Measurements from ENCODE around the gene USP13. TPM values are rescaled to one million over a fixed set of nuclear protein-coding genes. Genes with fewer than 3 reads are reported as not detected.

The USP13 gene
- total RNA-seq, 1 experiment from 2014 or later: 22.7 TPM

DNA sequence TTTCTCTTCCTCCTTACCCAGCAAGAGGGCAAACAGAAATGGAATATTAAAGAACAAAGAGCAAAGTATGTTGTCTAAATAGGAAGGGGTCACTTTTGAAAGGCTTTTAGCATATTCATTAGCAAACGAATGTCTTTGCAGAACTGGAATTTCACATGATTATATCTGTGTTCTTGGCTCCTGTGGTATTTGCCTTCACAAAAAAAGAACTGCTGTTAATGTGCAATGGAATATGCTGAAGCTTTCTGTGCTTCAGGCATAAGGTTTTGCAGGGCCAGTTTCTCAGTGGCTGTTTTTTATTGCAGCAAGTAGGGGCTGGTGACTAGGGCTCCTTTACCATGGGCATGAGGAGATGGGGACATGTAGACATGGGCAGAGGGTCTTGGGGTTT lies 173.4 kb downstream of the USP13 start:
- no peak overlapping the region for H2AFZ ChIP-seq (ENCODE audit: low read depth, low read length, poor library complexity, severe bottlenecking)

GRCh38 chr3:179828738-179829137 lies 175.9 kb downstream of the USP13 start:
- Histone ChIP-seq H3K4me1 (ENCODE audit: control insufficient read depth in 1 of 2, insufficient read depth in 2 of 2, low read length in 2 of 2) (no peaks in the 10 kb centered on the region), H3K27ac (ENCODE audit: low read depth, low read length) (no peak overlapping the region), H3K9me2 (ENCODE audit: insufficient read depth) (no peaks in the 10 kb centered on the region), H3K4me3 (replicated peaks in 1 of 2; ENCODE audit: low read depth in 1 of 2, low read length in 2 of 2) (no peak overlapping the region), H3K9me3 (ENCODE audit: control insufficient read depth in 1 of 2, insufficient read depth in 1 of 2, low read depth in 1 of 2, low read length in 2 of 2) (no peaks in the 10 kb centered on the region), H2AFZ (ENCODE audit: low read depth, low read length, poor library complexity, severe bottlenecking) (no peak overlapping the region), H4K20me1 (ENCODE audit: insufficient read depth) (no peaks in the 10 kb centered on the region), H3K27me3 (ENCODE audit: insufficient read depth, low read length) (no peaks in the 10 kb centered on the region; the same call in 1 of the 2 replicates), H3K9ac (ENCODE audit: low read length) (no peak overlapping the region), H3K4me2 (ENCODE audit: low read length) (no peak overlapping the region), H3K79me2 (ENCODE audit: insufficient read depth, low read length) (no peaks in the 10 kb centered on the region), H3K36me3 (ENCODE audit: control insufficient read depth in 1 of 2, insufficient read depth in 2 of 2, low read length in 2 of 2) (no peaks in the 10 kb centered on the region)
- no peak for TF ChIP-seq POLR2AphosphoS5 (IDR thresholded peaks at IDR 0.05; ENCODE audit: low read depth, low read length)
- no peak for TF ChIP-seq FOSL1 (IDR thresholded peaks at IDR 0.05; ENCODE audit: low read depth)
- TF ChIP-seq SRF (IDR thresholded peaks at IDR 0.05; ENCODE audit: low read depth): no peak
- no peak for TF ChIP-seq SP1 (IDR thresholded peaks at IDR 0.05; ENCODE audit: low read depth)
- TF ChIP-seq TCF7L2 (IDR thresholded peaks at IDR 0.05; ENCODE audit: borderline replicate concordance, extremely low read depth, insufficient read depth, insufficient read length): no peak
- no peak for TF ChIP-seq POLR2A (IDR thresholded peaks at IDR 0.05; ENCODE audit: borderline replicate concordance, extremely low read depth, insufficient read depth, insufficient read length)
- no peak for TF ChIP-seq CTCF (IDR thresholded peaks at IDR 0.05 in 2 of 3, conservative IDR thresholded peaks at IDR 0.05 in 1 of 3; ENCODE audit: borderline replicate concordance in 1 of 3, insufficient read depth in 1 of 3, low read depth in 2 of 3, low read length in 2 of 3)
- TF ChIP-seq, protein P1, sequence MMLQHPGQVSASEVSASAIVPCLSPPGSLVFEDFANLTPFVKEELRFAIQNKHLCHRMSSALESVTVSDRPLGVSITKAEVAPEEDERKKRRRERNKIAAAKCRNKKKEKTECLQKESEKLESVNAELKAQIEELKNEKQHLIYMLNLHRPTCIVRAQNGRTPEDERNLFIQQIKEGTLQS (IDR thresholded peaks at IDR 0.05): no peak
- no peak for TF ChIP-seq EGR1 (IDR thresholded peaks at IDR 0.05; ENCODE audit: low read depth)
- TF ChIP-seq, protein P2, sequence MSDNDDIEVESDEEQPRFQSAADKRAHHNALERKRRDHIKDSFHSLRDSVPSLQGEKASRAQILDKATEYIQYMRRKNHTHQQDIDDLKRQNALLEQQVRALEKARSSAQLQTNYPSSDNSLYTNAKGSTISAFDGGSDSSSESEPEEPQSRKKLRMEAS (IDR thresholded peaks at IDR 0.05): no peak
- TF ChIP-seq, protein P3, sequence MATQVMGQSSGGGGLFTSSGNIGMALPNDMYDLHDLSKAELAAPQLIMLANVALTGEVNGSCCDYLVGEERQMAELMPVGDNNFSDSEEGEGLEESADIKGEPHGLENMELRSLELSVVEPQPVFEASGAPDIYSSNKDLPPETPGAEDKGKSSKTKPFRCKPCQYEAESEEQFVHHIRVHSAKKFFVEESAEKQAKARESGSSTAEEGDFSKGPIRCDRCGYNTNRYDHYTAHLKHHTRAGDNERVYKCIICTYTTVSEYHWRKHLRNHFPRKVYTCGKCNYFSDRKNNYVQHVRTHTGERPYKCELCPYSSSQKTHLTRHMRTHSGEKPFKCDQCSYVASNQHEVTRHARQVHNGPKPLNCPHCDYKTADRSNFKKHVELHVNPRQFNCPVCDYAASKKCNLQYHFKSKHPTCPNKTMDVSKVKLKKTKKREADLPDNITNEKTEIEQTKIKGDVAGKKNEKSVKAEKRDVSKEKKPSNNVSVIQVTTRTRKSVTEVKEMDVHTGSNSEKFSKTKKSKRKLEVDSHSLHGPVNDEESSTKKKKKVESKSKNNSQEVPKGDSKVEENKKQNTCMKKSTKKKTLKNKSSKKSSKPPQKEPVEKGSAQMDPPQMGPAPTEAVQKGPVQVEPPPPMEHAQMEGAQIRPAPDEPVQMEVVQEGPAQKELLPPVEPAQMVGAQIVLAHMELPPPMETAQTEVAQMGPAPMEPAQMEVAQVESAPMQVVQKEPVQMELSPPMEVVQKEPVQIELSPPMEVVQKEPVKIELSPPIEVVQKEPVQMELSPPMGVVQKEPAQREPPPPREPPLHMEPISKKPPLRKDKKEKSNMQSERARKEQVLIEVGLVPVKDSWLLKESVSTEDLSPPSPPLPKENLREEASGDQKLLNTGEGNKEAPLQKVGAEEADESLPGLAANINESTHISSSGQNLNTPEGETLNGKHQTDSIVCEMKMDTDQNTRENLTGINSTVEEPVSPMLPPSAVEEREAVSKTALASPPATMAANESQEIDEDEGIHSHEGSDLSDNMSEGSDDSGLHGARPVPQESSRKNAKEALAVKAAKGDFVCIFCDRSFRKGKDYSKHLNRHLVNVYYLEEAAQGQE (IDR thresholded peaks at IDR 0.05; ENCODE audit: low read depth): no peak
- TF ChIP-seq CBX3 (IDR thresholded peaks at IDR 0.05; ENCODE audit: low read depth): no peak
- TF ChIP-seq ELF1 (IDR thresholded peaks at IDR 0.05; ENCODE audit: borderline replicate concordance, low read depth): no peak
- TF ChIP-seq CEBPB (IDR thresholded peaks at IDR 0.05; ENCODE audit: low read depth): no peak
- TF ChIP-seq EZH2 (IDR thresholded peaks at IDR 0.05): no peak
- no TSS peak for BruUV-seq (replicated peaks)
- ATAC-seq (no peak), DNase-seq (ENCODE audit: low read depth, low spot score) (no peak)
- ChIA-PET CTCF (no interaction called here), POLR2A (no interaction called here), RAD21 (ENCODE audit: low non-redundant PET in 1 of 2, low total read pairs in 2 of 2, uncharacterized antibody in 2 of 2, unreplicated experiment in 2 of 2) (no interaction called here)
- intact Hi-C loops (cut with micrococcal nuclease): no loop called here

More for the DNA sequence above, 173.4 kb downstream of the USP13 start:
- ChIA-PET CTCF (no interaction called here), POLR2A (no interaction called here), RAD21 (ENCODE audit: low non-redundant PET in 1 of 2, low total read pairs in 2 of 2, uncharacterized antibody in 2 of 2, unreplicated experiment in 2 of 2) (no interaction called here)
- Histone ChIP-seq H3K9me2 (ENCODE audit: insufficient read depth) (no peaks in the 10 kb centered on the region), H3K36me3 (ENCODE audit: control insufficient read depth in 1 of 2, insufficient read depth in 2 of 2, low read length in 2 of 2) (no peaks in the 10 kb centered on the region), H3K4me2 (ENCODE audit: low read length) (no peak overlapping the region), H3K4me3 (replicated peaks in 1 of 2; ENCODE audit: low read depth in 1 of 2, low read length in 2 of 2) (no peak overlapping the region), H3K27ac (ENCODE audit: low read depth, low read length) (no peak overlapping the region), H4K20me1 (ENCODE audit: insufficient read depth) (no peaks in the 10 kb centered on the region), H3K9ac (ENCODE audit: low read length) (no peak overlapping the region), H3K79me2 (ENCODE audit: insufficient read depth, low read length) (no peaks in the 10 kb centered on the region), H3K9me3 (ENCODE audit: control insufficient read depth in 1 of 2, insufficient read depth in 1 of 2, low read depth in 1 of 2, low read length in 2 of 2) (no peaks in the 10 kb centered on the region), H3K4me1 (ENCODE audit: control insufficient read depth in 1 of 2, insufficient read depth in 2 of 2, low read length in 2 of 2) (no peaks in the 10 kb centered on the region), H3K27me3 (ENCODE audit: insufficient read depth, low read length) (peaks cover 12% of the 10 kb centered on the region; the same call in 1 of the 2 replicates)
- TF ChIP-seq ZFX (IDR thresholded peaks at IDR 0.05) (no peak), EZH2 (IDR thresholded peaks at IDR 0.05) (no peak)
- ATAC-seq (no peak), DNase-seq (ENCODE audit: low read depth, low spot score) (no peak)
- no TSS peak for BruUV-seq (replicated peaks)
- intact Hi-C loops (cut with micrococcal nuclease): no loop called here

Data from HCT116 (cell line).